CD4-positive, alpha-beta T cell treated with Interleukin-17A for 1 hour (primary cell): ENCODE measurements around the gene NEK9.

Source experiments
- DNase-seq: peaks from one replicate; pipeline ENCODE4 v3.0.0-alpha.2; 2020

NEK9 gene

GRCh38 chr14:75063491-75064204, 63.2 kb downstream of the NEK9 start, which contains the start of gene ACYP1:
ACYP1 (minus strand) TSS chr14:75064024; CDS start chr14:75063553, 471 bp downstream.
- DNase-seq, result peak; percentile 92

- no peak for DNase-seq
Observed at GRCh38 chr14:75063013-75063412, 63.8 kb downstream of the NEK9 start.

- DNase-seq, result no peak
Observed at GRCh38 chr14:75060420-75060819, 66.4 kb downstream of the NEK9 start.

GRCh38 chr14:75059642-75060041, 67.2 kb downstream of the NEK9 start:
- no peak for DNase-seq

GRCh38 chr14:75054421-75054820, 72.4 kb downstream of the NEK9 start:
- no peak for DNase-seq

- no peak for DNase-seq
Observed at GRCh38 chr14:75053396-75054291, 73.2 kb downstream of the NEK9 start.

GRCh38 chr14:75051556-75051899, 75.3 kb downstream of the NEK9 start:
- DNase-seq, result no peak

GRCh38 chr14:75050852-75051555, 75.8 kb downstream of the NEK9 start, which contains the start of gene MLH3:
MLH3 (minus strand) TSS chr14:75051467; CDS start chr14:75049655, 1,812 bp downstream.
- DNase-seq, result peak; percentile 81

- no peak for DNase-seq
Observed at GRCh38 chr14:75049731-75050201, 77.1 kb downstream of the NEK9 start.

GRCh38 chr14:75049136-75049535, 77.7 kb downstream of the NEK9 start:
- no peak for DNase-seq

- DNase-seq, result no peak
Observed at GRCh38 chr14:75048101-75048500, 78.7 kb downstream of the NEK9 start.

- no peak for DNase-seq
Observed at GRCh38 chr14:75047506-75047905, 79.3 kb downstream of the NEK9 start.

- DNase-seq, result no peak
Observed at GRCh38 chr14:75046899-75047298, 79.9 kb downstream of the NEK9 start.

- no peak for DNase-seq
Observed at GRCh38 chr14:75046275-75046674, 80.6 kb downstream of the NEK9 start.

GRCh38 chr14:75044752-75045151, 82.1 kb downstream of the NEK9 start:
- DNase-seq, result no peak

- DNase-seq, result no peak
Observed at GRCh38 chr14:75044322-75044721, 82.5 kb downstream of the NEK9 start.

GRCh38 chr14:75042035-75042434, 84.8 kb downstream of the NEK9 start:
- no peak for DNase-seq

- DNase-seq, result no peak
Observed at GRCh38 chr14:75041613-75042012, 85.2 kb downstream of the NEK9 start.

GRCh38 chr14:75040959-75041358, 85.9 kb downstream of the NEK9 start:
- no peak for DNase-seq

- no peak for DNase-seq
Observed at GRCh38 chr14:75040507-75040906, 86.3 kb downstream of the NEK9 start.

GRCh38 chr14:75032939-75033338, 93.9 kb downstream of the NEK9 start:
- no peak for DNase-seq

- DNase-seq, result no peak
Observed at GRCh38 chr14:75030147-75030546, 96.7 kb downstream of the NEK9 start.
